ENCODE data around the gene SAA2.
"Not testable (repeated sequence)": the region's sequence is repeated elsewhere in the genome, so short reads cannot be mapped to it uniquely, and the experiment has no call there.

Gene SAA2

GRCh38 chr11:18204220-18204619, 44.2 kb downstream of the SAA2 start:
- ATAC-seq (replicated peaks; ENCODE audit: extremely low read depth, poor library complexity, severe bottlenecking), result no peak
- H3K36me3 Mint-ChIP-seq (ENCODE audit: insufficient read depth), result no peaks in the 10 kb centered on the region
- H3K27me3 Mint-ChIP-seq, result peaks cover 77% of the 10 kb centered on the region

GRCh38 chr11:18203723-18204122, 44.7 kb downstream of the SAA2 start:
- Mint-ChIP-seq H3K4me1 (no peaks in the 10 kb centered on the region), H3K9me3 (no peaks in the 10 kb centered on the region), H3K4me3 (no peak overlapping the region), H3K27me3 (peaks cover 73% of the 10 kb centered on the region), H3K36me3 (ENCODE audit: insufficient read depth) (no peaks in the 10 kb centered on the region), H3K27ac (ENCODE audit: low read depth) (no peak overlapping the region)
- DNase-seq (ENCODE audit: low spot score in 2 of 2) (no peak), ATAC-seq (replicated peaks; ENCODE audit: extremely low read depth, poor library complexity, severe bottlenecking) (no peak)

More at GRCh38 chr11:18204220-18204619, 44.2 kb downstream of the SAA2 start:
- DNase-seq (ENCODE audit: low spot score in 2 of 2), result no peak
- Mint-ChIP-seq H3K4me1 (no peaks in the 10 kb centered on the region), H3K9me3 (no peaks in the 10 kb centered on the region), H3K4me3 (no peak overlapping the region), H3K27ac (ENCODE audit: low read depth) (no peak overlapping the region)

- H3K27ac Mint-ChIP-seq (ENCODE audit: low read depth); ATAC-seq (replicated peaks; ENCODE audit: extremely low read depth, poor library complexity, severe bottlenecking); H3K4me1 Mint-ChIP-seq; H3K9me3 Mint-ChIP-seq; H3K36me3 Mint-ChIP-seq (ENCODE audit: insufficient read depth); H3K4me3 Mint-ChIP-seq; DNase-seq (ENCODE audit: low spot score in 2 of 2): not testable (repeated sequence)
- peaks cover 31% of the 10 kb centered on the region for H3K27me3 Mint-ChIP-seq
These were observed 50.7 kb downstream of the SAA2 start for GRCh38 chr11:18197738-18198137.

- Mint-ChIP-seq H3K4me1 (no peaks in the 10 kb centered on the region), H3K27me3 (peaks cover 43% of the 10 kb centered on the region), H3K4me3 (no peak overlapping the region), H3K27ac (ENCODE audit: low read depth) (no peak overlapping the region), H3K9me3 (no peaks in the 10 kb centered on the region), H3K36me3 (ENCODE audit: insufficient read depth) (no peaks in the 10 kb centered on the region)
- ATAC-seq (replicated peaks; ENCODE audit: extremely low read depth, poor library complexity, severe bottlenecking) (no peak), DNase-seq (ENCODE audit: low spot score in 2 of 2) (no peak)
These were observed 51.9 kb downstream of the SAA2 start for GRCh38 chr11:18196532-18196931.
